RWPE2 (cell line): ENCODE measurements around the gene SLC44A3.
A peak's percentile ranks its signal among the peaks of the same experiment; 100 is the strongest.

Source experiments
- ATAC-seq: fragments of 200-7000 bp; cut with Tn5 transposase; 3 replicates; pipeline ENCODE4 v1.9.1; 2021; ENCODE audit warnings: low read depth
- DNase-seq: peaks from one replicate; pipeline ENCODE4 v3.0.0-alpha.2; 2020; ENCODE audit warnings: low spot score
- H3K27ac ChIP-seq: fragments of 450-650 bp; 2 replicates; pipeline ENCODE4 v1.5.1; 2017; ENCODE audit warnings: mild to moderate bottlenecking; ENCODE audit not compliant: poor library complexity, severe bottlenecking
- H3K27me3 ChIP-seq: fragments of 250-450 bp; sonication (Bioruptor Pico); 2 replicates; pipeline ENCODE4 v1.5.1; 2021; ENCODE audit warnings: mild to moderate bottlenecking, moderate library complexity; ENCODE audit not compliant: insufficient read depth, poor library complexity, severe bottlenecking
- H3K36me3 ChIP-seq: fragments of 250-450 bp; sonication (Bioruptor Pico); 2 replicates; pipeline ENCODE4 v1.5.1; 2020; ENCODE audit warnings: low read depth, mild to moderate bottlenecking, moderate library complexity
- H3K4me1 ChIP-seq: fragments of 250-450 bp; sonication (Bioruptor Pico); 2 replicates; pipeline ENCODE4 v1.5.1; 2021; ENCODE audit warnings: mild to moderate bottlenecking, moderate library complexity; ENCODE audit not compliant: insufficient read depth, poor library complexity, severe bottlenecking
- H3K4me3 ChIP-seq: fragments of 250-450 bp; sonication (Bioruptor Pico); 2 replicates; pipeline ENCODE4 v1.5.1; 2021; ENCODE audit warnings: mild to moderate bottlenecking, moderate library complexity; ENCODE audit not compliant: severe bottlenecking
- H3K9me3 ChIP-seq: fragments of 250-450 bp; sonication (Bioruptor Pico); 2 replicates; pipeline ENCODE4 v1.5.1; 2021; ENCODE audit warnings: mild to moderate bottlenecking, moderate library complexity; ENCODE audit not compliant: severe bottlenecking
- TF ChIP-seq, protein P1 (sequence below): fragments of 450-650 bp; IDR thresholded peaks from one replicate; pipeline ENCODE4 v1.5.1; 2017; ENCODE audit warnings: mild to moderate bottlenecking, moderate library complexity; ENCODE audit not compliant: poor library complexity, severe bottlenecking

The SLC44A3 gene

DNA sequence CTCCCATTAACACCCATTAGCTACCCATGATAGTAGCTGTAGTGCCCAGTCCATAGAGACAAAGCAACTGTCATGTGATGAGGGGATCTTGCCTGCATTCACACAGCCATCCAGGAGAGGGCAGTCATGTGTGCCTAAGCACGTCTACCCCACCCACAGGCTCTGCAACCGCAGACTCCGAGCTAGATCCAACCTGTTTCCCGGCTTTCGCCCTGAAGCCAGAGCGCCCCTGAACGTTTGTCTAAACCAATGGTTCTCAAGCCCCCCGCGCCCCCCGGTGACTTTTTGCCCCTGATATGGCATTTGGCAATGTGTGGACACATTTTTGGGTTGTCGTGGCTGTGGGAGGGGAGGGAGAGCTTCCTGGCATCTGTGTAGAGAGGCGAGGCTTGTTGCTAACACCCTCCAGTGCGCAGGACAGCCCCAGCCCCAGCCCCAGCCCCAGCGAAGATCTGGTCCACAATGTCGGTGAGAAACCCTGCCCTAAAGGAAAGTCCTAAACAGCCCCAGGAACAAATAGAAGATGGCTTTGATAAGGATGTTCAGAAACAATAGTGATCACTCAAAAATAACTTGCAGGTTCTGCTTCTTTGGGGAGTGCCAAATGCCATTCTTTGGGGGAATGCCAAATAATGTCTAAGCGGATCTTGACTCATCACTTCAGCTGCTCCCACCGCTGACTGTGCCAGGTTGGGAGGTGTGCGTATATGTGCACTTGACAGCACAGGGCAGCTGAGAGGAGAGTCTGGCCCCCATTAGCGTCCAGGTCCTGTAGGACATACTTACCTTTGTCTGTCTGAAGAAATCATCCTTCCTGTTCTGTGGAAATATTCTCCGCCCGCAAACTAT is 34.5 kb downstream of the SLC44A3 start:
- Histone ChIP-seq H3K4me3 (peak overlapping the region; percentile 13), H3K9me3 (no peaks in the 10 kb centered on the region), H3K4me1 (peaks cover 16% of the 10 kb centered on the region), H3K36me3 (no peaks in the 10 kb centered on the region), H3K27ac (peak overlapping the region; percentile 86), H3K27me3 (no peaks in the 10 kb centered on the region)
- DNase-seq (peak; percentile 91), ATAC-seq (peak; percentile 86)
- TF ChIP-seq, protein P1, sequence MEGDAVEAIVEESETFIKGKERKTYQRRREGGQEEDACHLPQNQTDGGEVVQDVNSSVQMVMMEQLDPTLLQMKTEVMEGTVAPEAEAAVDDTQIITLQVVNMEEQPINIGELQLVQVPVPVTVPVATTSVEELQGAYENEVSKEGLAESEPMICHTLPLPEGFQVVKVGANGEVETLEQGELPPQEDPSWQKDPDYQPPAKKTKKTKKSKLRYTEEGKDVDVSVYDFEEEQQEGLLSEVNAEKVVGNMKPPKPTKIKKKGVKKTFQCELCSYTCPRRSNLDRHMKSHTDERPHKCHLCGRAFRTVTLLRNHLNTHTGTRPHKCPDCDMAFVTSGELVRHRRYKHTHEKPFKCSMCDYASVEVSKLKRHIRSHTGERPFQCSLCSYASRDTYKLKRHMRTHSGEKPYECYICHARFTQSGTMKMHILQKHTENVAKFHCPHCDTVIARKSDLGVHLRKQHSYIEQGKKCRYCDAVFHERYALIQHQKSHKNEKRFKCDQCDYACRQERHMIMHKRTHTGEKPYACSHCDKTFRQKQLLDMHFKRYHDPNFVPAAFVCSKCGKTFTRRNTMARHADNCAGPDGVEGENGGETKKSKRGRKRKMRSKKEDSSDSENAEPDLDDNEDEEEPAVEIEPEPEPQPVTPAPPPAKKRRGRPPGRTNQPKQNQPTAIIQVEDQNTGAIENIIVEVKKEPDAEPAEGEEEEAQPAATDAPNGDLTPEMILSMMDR, result peak; percentile 95

DNA sequence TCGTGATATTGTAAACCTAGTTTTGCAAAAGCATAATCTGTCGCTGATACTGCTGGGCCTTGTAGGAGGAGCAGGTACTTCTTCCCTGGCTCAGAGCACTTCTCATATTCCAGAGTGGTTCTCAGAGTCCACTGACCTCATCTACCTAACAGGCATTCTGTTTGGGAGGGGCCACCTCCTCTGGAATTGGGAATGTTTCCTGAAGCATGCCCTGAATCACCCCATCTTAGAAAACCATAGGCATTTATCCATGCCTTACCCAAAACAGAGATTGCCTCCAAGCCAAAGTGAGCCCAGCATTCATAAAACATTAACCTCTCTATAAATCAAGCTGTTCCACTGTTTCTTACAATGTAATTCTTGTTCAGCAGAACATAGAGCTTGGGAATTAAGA is 35.1 kb downstream of the SLC44A3 start:
- H3K27me3 ChIP-seq, result no peaks in the 10 kb centered on the region
- peak overlapping the region; percentile 86 for H3K27ac ChIP-seq
- peaks cover 16% of the 10 kb centered on the region for H3K4me1 ChIP-seq
- no peak overlapping the region for H3K4me3 ChIP-seq
- no peaks in the 10 kb centered on the region for H3K36me3 ChIP-seq
- DNase-seq (no peak), ATAC-seq (peak; percentile 38)
- TF ChIP-seq, protein P1, result no peak
- H3K9me3 ChIP-seq, result no peaks in the 10 kb centered on the region

DNA sequence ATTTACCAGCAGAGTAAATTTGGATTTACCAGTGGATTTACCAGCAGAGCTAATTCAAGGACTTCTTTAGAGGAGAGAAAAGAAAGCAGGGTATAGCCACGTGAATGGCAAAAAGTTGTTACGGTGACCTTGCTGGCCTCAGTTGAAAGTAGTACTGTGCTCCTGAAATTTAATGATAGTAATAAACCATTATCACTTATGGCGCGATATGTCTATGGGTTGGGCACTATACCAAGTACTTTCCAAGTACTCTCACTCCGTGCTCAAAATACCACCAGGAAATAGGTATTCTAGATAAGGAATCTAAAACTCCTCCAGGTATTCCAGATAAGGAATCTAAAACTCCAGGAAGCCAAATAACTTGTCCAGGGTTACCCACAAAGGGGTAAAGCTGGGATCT is 35.8 kb downstream of the SLC44A3 start:
- DNase-seq, result no peak
- peak overlapping the region; percentile 86 for H3K27ac ChIP-seq
- ATAC-seq, result no peak
- TF ChIP-seq, protein P1, result no peak
- no peaks in the 10 kb centered on the region for H3K27me3 ChIP-seq
- H3K36me3 ChIP-seq, result no peaks in the 10 kb centered on the region
- H3K4me3 ChIP-seq, result no peak overlapping the region
- no peaks in the 10 kb centered on the region for H3K9me3 ChIP-seq
- peaks cover 16% of the 10 kb centered on the region for H3K4me1 ChIP-seq

DNA sequence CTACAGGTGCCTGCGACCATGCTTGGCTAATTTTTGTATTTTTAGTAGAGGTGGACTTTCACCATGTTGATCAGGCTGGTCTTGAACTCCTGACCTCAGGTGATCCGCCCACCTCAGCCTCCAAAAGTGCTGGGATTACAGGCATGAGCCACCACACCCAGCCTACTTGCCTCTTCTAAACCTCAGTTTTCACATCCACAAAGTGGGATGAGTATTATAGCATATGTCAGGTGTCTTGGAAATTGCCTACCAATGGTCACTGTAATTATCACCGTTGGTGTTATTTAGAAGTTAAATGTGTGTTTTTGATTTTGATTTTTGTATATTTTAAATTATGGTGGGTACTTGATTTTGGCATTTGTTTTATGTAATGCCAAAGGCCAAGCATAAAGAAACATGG is 36.7 kb downstream of the SLC44A3 start:
- no peaks in the 10 kb centered on the region for H3K27me3 ChIP-seq
- no peaks in the 10 kb centered on the region for H3K9me3 ChIP-seq
- DNase-seq, result no peak
- no peak for ATAC-seq
- H3K36me3 ChIP-seq, result no peaks in the 10 kb centered on the region
- H3K4me3 ChIP-seq, result no peak overlapping the region
- peaks cover 16% of the 10 kb centered on the region for H3K4me1 ChIP-seq
- TF ChIP-seq, protein P1, result no peak
- no peak overlapping the region for H3K27ac ChIP-seq

DNA sequence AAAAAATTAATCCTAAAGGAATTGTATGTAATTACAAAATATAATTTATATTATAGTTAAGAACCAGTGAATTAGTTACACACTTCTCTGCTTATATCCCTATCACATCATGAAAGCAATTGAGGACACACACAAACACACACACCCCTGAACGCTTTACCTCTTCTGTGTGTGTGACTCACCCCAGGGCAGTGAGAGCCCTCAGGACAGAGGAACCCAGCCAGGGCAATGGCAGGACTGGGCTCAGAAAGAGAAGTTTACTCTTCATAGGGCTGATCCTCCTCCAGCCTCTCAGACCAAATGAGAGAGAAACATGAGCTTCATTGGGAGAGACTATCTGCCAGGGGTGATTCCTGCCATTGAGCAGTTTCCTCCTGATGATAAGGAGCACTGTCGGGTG is 38.1 kb downstream of the SLC44A3 start:
- ATAC-seq, result no peak
- H3K27ac ChIP-seq, result no peak overlapping the region
- H3K4me1 ChIP-seq, result peaks cover 30% of the 10 kb centered on the region
- TF ChIP-seq, protein P1, result no peak
- H3K36me3 ChIP-seq, result no peaks in the 10 kb centered on the region
- no peak for DNase-seq
- no peaks in the 10 kb centered on the region for H3K27me3 ChIP-seq
- no peaks in the 10 kb centered on the region for H3K9me3 ChIP-seq
- H3K4me3 ChIP-seq, result no peak overlapping the region
